RKO (cell line): ENCODE results near the gene STH.
A peak's percentile ranks its signal among the peaks of the same experiment; 100 is the strongest.

Source experiments
- DNase-seq: peaks from one replicate; pipeline ENCODE4 v3.0.0-alpha.2; 2016; ENCODE audit warnings: low spot score

Gene STH

DNA sequence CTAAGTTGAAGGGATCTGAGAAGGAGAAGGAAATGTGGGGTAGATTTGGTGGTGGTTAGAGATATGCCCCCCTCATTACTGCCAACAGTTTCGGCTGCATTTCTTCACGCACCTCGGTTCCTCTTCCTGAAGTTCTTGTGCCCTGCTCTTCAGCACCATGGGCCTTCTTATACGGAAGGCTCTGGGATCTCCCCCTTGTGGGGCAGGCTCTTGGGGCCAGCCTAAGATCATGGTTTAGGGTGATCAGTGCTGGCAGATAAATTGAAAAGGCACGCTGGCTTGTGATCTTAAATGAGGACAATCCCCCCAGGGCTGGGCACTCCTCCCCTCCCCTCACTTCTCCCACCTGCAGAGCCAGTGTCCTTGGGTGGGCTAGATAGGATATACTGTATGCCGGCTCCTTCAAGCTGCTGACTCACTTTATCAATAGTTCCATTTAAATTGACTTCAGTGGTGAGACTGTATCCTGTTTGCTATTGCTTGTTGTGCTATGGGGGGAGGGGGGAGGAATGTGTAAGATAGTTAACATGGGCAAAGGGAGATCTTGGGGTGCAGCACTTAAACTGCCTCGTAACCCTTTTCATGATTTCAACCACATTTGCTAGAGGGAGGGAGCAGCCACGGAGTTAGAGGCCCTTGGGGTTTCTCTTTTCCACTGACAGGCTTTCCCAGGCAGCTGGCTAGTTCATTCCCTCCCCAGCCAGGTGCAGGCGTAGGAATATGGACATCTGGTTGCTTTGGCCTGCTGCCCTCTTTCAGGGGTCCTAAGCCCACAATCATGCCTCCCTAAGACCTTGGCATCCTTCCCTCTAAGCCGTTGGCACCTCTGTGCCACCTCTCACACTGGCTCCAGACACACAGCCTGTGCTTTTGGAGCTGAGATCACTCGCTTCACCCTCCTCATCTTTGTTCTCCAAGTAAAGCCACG is 28.3 kb downstream of the STH start:
- DNase-seq = no peak

- DNase-seq = no peak
Observed at GRCh38 chr17:46027976-46028325, 28.9 kb downstream of the STH start.

DNA sequence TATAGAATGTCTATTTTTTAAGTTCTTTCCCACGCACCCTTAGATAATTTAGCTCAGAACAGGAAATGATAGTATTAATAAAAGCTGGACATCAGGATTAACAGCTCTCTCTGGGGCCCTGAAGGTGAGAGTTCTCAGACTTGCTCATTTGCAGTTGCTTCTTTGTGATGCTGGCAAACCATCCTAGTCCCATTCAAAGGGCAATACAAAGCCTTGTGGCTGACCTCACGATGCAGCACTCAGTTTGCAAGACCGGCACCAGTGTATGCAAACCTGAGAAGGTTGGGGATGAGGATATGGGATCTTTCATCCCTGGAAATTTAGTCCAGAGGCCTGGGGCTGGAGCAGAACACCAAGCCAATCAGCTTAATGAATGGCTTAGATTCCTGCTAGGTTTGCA is 29.3 kb downstream of the STH start:
- DNase-seq = no peak

DNA sequence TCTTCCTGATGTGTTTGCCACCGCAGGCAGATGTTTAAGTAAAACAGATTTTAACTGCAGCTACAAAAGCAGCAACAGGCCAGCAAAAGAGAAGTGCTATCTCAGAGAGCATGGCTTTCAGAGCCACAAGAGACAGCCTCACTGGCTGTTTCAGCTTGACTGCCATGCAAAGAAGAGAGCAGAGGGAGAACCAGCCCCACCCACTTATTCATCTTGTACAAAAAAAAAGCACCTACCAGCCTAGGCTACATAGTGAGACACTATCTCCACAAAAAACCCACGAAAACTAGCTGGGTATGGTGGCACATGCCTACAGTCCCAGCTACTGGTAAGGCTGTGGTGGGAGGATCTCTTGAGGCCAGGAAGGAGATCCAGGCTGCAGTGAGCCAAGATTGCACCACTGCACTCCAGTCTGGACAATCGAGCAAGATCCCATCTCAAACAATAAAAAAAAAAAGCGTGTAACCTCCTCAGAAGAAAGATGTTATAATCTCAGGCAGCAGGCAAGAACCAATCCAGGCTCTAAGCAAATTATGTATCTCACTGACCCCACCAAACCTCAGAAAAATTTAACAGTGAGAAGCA is 30.0 kb downstream of the STH start:
- DNase-seq = no peak

- DNase-seq = no peak
Observed at GRCh38 chr17:46029627-46030026, 30.6 kb downstream of the STH start.

DNA sequence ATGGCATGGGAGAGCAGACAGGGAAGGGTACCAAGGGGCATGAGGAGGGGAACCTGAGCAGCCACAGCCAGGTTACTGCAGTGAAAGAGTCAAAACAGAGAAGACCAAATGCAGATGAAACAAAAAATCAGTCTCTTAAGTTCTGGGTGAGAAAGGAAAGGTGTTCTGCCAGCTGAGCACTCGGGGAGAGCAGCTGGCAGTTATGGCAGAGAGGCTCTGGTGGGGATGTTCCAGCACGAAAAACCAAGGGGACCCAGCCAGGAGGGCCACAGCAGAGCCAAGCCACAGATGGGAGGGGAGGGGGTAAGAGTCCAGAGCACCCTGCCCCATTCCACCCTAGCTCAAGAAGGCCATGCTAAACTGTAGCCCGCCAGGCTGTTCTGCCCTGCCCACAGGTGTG is 31.7 kb downstream of the STH start:
- no peak for DNase-seq

DNA sequence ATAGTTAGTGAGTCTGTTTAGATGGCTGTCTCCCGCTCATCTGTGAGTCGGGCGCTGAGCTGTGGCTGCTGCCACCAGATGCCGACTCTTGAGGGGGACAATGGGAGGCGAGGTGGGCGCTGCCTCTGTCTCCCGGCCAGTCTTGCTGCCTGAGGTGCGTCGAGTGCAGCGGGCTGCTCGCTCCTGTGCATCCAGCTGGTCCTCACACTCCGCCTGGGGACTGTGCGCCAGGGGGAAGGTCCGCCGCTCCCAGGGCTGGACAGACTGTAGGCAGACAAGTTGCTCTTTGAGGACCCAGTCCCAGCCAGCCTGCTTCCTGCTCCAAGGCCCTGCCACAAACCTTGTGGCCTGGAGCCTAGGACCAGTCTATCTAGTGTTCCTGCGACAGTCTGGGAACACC is 32.4 kb downstream of the STH start:
- DNase-seq = no peak

- DNase-seq = no peak
Observed at GRCh38 chr17:46031920-46032319, 32.9 kb downstream of the STH start.

- no peak for DNase-seq
Observed at GRCh38 chr17:46032909-46033308, 33.9 kb downstream of the STH start.

GRCh38 chr17:46033392-46033791 is 34.3 kb downstream of the STH start:
- DNase-seq = no peak

DNA sequence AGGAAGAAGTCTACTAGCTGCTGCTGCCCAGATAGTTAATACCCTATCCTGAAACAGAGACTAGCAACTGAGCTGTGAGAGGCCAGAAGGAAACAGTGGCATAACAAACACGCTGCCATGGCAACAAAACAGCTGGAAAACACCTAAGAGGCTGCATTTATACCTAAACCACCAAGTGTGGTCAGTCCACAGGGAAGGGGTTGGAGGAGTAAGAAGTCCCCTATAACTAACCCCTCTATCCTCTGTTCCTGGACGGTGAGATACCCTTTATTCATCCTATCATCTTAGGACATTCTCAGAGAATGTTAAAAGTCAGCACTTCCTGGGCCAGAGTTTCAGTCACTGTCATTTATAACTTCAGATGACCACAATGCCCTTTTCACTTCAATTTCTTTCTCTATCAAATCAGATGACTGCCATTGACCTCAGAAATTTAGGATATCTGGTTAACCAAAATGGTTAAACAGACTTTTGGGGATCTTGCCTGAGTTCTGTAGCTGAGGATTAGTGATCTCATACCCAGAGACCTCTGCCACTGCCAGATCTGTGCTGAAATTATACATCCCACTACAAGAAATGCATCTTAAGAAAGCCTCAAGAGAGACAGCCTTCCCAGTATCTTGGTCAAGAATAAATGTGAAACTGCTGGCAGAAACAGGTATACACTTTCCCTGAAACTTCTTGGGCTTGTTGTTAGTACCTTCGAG is 36.2 kb downstream of the STH start:
- DNase-seq = no peak

- DNase-seq = no peak
Observed at GRCh38 chr17:46036491-46036890, 37.4 kb downstream of the STH start.

GRCh38 chr17:46037722-46038255 is 38.7 kb downstream of the STH start:
- DNase-seq = no peak

DNA sequence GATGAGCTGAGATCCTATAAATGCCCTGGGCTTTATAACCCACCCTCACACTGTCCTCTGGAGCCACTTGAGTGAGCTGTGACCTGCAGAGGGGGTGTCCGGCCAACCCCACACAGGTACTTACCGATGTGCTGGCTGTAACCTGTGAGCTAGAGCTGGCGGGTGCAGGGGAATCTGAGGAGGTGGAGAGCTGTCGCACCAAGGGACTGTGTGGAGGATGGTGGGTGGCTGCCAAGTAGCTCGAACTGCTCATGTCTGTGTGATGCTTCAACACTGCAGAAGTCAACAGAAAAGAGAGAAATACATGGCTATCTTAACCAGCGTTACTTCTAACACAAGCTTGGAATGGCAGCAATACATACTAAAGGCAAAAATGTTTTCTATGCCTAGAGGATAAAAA is 39.4 kb downstream of the STH start:
- DNase-seq = no peak

- DNase-seq = no peak
Observed at GRCh38 chr17:46038937-46039336, 39.9 kb downstream of the STH start.

DNA sequence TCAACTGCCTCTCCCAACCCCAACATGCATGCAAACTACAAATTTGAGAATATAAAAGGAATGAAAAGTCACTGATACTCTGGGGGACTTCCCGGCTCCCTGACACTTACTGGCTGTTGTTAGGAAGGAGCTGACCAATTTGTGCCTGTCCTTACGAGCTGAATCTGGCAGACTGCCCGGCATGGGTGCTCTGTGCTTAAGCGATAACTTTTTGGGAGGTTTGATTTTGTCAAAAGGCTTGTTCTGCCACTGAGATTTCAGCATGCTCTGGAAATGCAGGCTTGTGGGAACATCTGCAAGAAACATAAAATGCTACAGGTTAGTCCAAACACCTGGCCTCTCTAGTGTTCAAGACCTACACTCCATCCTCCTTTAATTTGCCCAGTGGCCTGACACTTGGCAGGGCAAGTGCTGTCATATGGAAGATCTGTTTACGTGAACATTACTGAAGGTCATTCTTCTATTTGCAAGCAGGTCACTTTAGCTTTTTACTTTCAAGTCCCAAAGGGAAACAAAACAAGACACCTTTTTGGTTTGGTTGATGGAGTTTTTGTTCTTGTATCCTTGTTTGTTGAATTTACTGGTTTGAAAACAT is 40.6 kb downstream of the STH start:
- DNase-seq = no peak

DNA sequence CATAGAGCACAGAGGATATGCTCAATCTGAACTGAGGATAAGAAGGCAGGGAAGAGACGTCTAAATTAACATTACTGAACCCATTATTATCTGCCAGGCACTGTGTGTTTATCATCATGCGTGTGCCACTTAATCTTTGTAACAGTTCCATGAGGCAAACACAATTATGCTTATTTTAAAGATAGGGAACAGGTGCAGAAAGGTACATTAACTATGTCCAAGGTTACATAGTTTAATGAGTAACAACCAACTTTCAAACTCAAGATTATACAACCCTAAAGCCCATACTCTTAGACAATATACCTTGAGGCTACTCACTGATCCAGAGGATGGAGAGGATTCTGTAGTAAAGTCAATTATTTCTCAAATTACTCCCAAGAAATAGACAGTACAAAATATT is 43.2 kb downstream of the STH start:
- no peak for DNase-seq

- no peak for DNase-seq
Observed at GRCh38 chr17:46042925-46043324, 43.9 kb downstream of the STH start.

DNA sequence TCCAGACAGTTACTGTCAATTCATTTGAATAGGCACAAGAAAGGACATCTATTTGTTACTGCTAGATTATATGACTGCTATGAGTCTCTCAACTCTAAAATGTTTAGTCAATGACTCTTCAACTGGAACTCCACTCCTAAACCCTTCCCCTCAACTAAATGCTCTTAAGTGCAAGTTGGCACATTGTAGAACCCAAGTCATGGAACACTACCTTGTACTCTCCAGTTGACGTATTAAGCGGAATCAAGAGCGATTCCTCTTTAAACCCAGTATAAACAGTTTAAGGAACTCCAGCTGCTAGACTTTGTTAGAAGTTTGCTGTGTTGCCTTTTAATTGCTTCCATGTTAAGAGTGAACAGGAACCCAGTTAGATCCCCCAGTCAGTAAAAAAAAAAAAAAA is 44.6 kb downstream of the STH start:
- no peak for DNase-seq

- peak; percentile 75 for DNase-seq
Observed at GRCh38 chr17:46044286-46044928, 45.4 kb downstream of the STH start.

DNA sequence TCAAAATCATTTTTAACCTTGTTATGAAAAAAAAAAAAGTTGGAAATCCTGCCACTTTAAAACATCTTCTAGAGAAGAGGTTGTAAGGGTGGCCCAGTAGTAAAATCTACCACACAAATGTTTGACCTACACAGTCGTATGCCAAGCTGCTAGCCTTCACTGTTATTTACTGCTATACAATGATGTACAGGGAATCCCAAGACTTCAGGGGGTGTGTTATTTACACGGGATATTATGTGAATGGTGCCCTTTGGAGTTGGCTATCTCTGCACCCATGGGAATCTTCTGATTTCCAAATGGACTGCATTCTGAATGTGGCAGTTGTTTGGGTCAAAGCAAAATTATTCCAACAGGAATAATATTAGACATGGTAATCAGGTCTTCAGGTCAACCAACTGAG is 45.9 kb downstream of the STH start:
- no peak for DNase-seq

GRCh38 chr17:46045639-46046038 is 46.6 kb downstream of the STH start:
- peak; percentile 15 for DNase-seq
